ENCODE measurements around the gene MOB3B.

MOB3B gene

DNA sequence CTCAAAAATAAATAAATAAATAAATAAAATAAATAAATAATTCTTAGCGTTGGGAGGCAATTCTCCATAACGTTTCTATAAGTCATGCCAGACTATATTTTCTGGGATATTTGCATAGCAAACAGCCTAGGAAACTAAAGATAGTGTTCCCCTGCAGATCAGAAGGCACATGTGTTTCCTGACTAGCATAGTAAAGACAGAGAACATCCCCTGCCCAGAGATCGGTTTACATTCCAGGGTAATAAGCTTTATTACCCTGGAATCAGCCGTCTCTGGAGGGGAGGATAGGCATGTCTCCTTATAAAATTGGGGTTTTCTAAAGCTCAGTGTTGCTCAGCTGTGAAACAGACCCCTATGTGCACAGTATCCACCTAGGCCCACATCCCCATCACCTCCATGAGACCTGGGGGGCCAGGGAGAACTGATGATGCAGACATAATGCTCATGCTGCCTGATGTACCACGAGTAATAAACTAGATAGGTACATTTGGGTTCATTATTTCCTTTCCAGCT, 42.4 kb downstream of the MOB3B start:
- Histone ChIP-seq H3K27me3 (no peaks in the 10 kb centered on the region), H3K4me3 (ENCODE audit: low read depth in 1 of 2, low read length in 1 of 2) (no peak overlapping the region), H3K4me1 (ENCODE audit: control insufficient read depth in 1 of 2, insufficient read depth in 1 of 2, low read depth in 1 of 2, low read length in 1 of 2) (no peaks in the 10 kb centered on the region), H3K27ac (no peak overlapping the region), H3K36me3 (no peaks in the 10 kb centered on the region), H3K9me3 (no peaks in the 10 kb centered on the region)
- TF ChIP-seq, protein P1, sequence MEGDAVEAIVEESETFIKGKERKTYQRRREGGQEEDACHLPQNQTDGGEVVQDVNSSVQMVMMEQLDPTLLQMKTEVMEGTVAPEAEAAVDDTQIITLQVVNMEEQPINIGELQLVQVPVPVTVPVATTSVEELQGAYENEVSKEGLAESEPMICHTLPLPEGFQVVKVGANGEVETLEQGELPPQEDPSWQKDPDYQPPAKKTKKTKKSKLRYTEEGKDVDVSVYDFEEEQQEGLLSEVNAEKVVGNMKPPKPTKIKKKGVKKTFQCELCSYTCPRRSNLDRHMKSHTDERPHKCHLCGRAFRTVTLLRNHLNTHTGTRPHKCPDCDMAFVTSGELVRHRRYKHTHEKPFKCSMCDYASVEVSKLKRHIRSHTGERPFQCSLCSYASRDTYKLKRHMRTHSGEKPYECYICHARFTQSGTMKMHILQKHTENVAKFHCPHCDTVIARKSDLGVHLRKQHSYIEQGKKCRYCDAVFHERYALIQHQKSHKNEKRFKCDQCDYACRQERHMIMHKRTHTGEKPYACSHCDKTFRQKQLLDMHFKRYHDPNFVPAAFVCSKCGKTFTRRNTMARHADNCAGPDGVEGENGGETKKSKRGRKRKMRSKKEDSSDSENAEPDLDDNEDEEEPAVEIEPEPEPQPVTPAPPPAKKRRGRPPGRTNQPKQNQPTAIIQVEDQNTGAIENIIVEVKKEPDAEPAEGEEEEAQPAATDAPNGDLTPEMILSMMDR (IDR thresholded peaks at IDR 0.05), result no peak

DNA sequence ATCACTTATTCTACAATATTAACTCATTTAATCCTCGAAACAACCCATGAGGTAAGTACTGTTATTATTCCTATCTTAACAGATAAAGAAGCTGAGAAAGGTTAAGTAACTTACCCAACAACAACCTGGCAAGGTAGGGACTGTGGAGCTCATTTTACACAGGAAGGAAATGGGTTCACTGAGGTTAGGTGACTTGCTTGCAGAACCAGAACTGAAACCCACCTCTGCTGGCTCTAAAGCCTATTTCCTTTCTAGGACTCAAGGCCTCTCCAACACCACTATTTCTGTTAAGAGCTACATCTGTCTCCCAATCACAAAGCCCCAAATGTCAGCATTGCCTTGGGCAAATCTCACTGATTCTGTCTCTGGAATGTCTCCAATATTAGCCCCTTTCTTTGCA, 44.5 kb downstream of the MOB3B start:
- Histone ChIP-seq H3K36me3 (no peaks in the 10 kb centered on the region), H3K27me3 (no peaks in the 10 kb centered on the region), H3K9me3 (no peaks in the 10 kb centered on the region), H3K27ac (no peak overlapping the region), H3K4me1 (ENCODE audit: control insufficient read depth in 1 of 2, insufficient read depth in 1 of 2, low read depth in 1 of 2, low read length in 1 of 2) (no peaks in the 10 kb centered on the region), H3K4me3 (ENCODE audit: low read depth in 1 of 2, low read length in 1 of 2) (no peak overlapping the region)
- TF ChIP-seq, protein P1 (IDR thresholded peaks at IDR 0.05), result no peak

DNA sequence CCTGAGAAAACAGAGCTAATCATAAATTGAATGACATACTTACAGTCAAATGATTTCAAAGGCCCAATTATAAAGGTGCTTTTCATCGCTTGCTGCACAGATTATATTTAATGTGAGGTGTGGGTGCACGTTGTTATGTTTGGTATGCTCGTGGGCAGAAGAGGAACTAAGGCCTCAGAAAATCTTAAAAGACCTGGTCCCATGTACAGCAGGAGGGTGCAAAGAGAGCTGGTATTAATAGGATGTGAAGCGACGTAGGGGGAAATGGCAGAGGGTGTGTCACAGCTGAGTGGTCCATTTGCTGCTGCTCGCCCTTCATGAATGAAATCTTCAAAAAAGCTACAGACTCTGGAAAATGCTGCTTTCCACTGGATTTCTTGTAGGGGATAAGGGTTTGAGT, 46.0 kb downstream of the MOB3B start:
- TF ChIP-seq, protein P1 (IDR thresholded peaks at IDR 0.05), result no peak
- Histone ChIP-seq H3K4me3 (ENCODE audit: low read depth in 1 of 2, low read length in 1 of 2) (no peak overlapping the region), H3K27ac (no peak overlapping the region)

DNA sequence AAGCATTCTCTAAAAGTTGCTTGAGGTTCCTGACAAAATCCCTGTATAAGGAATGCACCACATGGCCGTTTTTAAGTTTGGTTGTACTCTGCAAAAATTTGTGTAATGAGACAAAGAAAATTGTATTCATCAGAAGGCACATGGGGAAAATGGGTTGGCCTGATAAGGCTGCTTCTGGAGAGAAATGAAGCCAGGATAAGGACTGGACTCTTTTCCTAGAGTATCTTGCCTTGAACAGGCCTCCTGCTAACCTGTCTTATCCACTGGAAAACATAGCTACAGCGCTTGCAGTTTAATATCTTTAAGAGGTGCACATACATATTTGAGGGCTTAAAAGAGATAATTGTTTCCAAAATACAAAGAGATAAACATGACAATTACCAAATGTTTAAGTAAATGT, 46.9 kb downstream of the MOB3B start:
- Histone ChIP-seq H3K4me3 (ENCODE audit: low read depth in 1 of 2, low read length in 1 of 2) (no peak overlapping the region), H3K36me3 (no peaks in the 10 kb centered on the region), H3K27ac (no peak overlapping the region), H3K27me3 (no peaks in the 10 kb centered on the region), H3K9me3 (no peaks in the 10 kb centered on the region), H3K4me1 (ENCODE audit: control insufficient read depth in 1 of 2, insufficient read depth in 1 of 2, low read depth in 1 of 2, low read length in 1 of 2) (no peaks in the 10 kb centered on the region)
- TF ChIP-seq, protein P1 (IDR thresholded peaks at IDR 0.05), result no peak

More for the DNA sequence above, 46.0 kb downstream of the MOB3B start:
- Histone ChIP-seq H3K27me3 (no peaks in the 10 kb centered on the region), H3K4me1 (ENCODE audit: control insufficient read depth in 1 of 2, insufficient read depth in 1 of 2, low read depth in 1 of 2, low read length in 1 of 2) (no peaks in the 10 kb centered on the region), H3K36me3 (no peaks in the 10 kb centered on the region), H3K9me3 (no peaks in the 10 kb centered on the region)

DNA sequence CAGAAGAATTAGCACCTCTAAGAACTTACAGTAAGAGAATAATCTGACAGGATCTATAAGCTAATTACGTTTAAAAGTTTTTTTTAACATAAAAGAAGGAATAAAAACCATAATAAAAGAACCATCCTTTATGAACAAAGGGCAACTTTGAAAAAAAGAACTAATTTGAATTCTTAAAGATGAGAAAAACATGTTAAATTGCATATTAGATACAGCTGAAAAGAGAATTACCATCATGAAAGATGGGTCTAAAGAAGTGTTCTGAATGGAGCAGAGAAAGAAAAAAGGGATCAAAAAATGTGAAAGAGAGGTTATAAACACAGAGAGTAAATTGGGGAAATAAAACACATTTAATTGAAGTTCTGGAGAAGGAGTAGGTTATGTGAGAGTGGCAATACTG, 51.3 kb downstream of the MOB3B start:
- Histone ChIP-seq H3K27ac (no peak overlapping the region), H3K36me3 (no peaks in the 10 kb centered on the region), H3K4me1 (ENCODE audit: control insufficient read depth in 1 of 2, insufficient read depth in 1 of 2, low read depth in 1 of 2, low read length in 1 of 2) (no peaks in the 10 kb centered on the region), H3K4me3 (ENCODE audit: low read depth in 1 of 2, low read length in 1 of 2) (no peak overlapping the region), H3K27me3 (no peaks in the 10 kb centered on the region), H3K9me3 (no peaks in the 10 kb centered on the region)
- TF ChIP-seq, protein P1 (IDR thresholded peaks at IDR 0.05), result no peak
